Ecto neural progenitor cell (in vitro differentiated cells): ENCODE data around the gene UNC5C.
"Not testable (repeated sequence)": the region's sequence is repeated elsewhere in the genome, so short reads cannot be mapped to it uniquely, and the experiment has no call there.

Experiments
- DNase-seq: peaks from one replicate; pipeline ENCODE4 v3.0.0-alpha.2; 2018; ENCODE audit warnings: low spot score

UNC5C gene

DNA sequence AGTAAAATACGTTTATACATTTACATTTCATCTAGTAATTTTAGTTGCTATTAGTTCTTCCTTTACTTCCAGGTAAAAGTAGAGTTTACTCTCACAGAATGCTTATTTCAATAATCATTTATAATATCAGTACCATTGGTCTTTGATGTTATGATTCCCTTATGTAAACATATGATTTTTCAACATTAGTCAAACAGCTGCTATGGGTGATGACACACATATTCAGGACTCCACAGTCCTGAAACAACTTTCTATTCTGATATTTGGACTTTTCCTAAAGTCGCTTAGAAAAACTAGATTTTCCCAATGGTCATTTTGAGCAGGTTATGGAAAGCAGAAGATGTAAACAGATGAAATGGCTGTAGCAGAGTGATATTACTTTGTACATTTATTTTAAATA is 369.8 kb downstream of the UNC5C start:
- DNase-seq: no peak

DNA sequence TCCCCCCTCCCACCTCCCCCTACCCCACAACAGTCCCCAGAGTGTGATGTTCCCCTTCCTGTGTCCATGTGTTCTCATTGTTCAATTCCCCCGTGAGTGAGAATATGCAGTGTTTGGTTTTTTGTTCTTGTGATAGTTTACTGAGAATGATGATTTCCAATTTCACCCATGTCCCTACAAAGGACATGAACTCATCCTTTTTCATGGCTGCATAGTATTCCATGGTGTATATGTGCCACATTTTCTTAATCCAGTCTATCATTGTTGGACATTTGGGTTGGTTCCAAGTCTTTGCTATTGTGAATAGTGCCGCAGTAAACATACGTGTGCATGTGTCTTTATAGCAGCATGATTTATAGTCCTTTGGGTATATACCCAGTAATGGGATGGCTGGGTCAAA is 377.4 kb downstream of the UNC5C start:
- DNase-seq: not testable (repeated sequence)

- DNase-seq: no peak
Observed at GRCh38 chr4:95170176-95170575, 378.6 kb downstream of the UNC5C start.

- no peak for DNase-seq
Observed at GRCh38 chr4:95167805-95168204, 381.0 kb downstream of the UNC5C start.

GRCh38 chr4:95165926-95166524 is 382.7 kb downstream of the UNC5C start:
- no peak for DNase-seq

DNA sequence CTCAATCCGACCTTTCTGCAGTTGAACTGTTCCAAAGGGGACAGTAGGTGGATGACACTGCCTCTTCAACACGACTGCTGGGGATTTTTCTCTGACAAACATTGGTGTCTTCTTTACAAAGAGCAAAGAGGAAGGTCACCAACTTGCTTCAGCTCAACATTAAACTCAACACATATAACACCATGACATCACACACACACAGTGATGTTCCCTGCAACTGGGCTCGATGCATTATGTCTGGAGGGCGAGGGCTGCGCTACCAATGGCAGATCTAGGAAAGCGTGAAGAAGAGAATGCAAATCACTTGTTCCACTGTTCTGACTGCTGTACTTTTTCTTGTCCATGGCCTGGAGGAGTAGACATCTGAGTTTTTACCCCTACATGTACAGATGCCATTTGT is 385.9 kb downstream of the UNC5C start:
- DNase-seq: no peak

- no peak for DNase-seq
Observed at GRCh38 chr4:95161781-95162469, 386.8 kb downstream of the UNC5C start.

GRCh38 chr4:95159384-95159783 is 389.4 kb downstream of the UNC5C start:
- DNase-seq: no peak

DNA sequence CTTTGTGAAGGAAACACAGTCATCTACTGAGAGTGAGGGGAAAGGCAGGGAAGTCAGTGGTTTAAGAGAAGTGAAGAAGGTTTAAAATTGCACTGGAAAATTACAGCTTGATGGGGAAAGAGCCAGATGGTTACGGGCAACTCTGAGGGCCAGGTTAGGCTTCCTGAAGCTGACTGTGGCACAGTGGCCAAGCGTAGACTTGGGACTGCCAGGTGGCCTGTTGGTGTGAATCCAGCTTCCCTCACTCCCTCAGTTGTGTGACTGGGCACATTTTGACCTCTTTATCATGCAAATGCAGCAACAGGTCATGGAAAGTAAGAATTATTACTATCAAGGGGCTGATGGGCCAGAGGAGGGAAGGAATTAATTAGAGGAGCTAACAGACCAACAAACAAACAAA is 390.1 kb downstream of the UNC5C start:
- no peak for DNase-seq

GRCh38 chr4:95158045-95158444 is 390.7 kb downstream of the UNC5C start:
- no peak for DNase-seq

DNA sequence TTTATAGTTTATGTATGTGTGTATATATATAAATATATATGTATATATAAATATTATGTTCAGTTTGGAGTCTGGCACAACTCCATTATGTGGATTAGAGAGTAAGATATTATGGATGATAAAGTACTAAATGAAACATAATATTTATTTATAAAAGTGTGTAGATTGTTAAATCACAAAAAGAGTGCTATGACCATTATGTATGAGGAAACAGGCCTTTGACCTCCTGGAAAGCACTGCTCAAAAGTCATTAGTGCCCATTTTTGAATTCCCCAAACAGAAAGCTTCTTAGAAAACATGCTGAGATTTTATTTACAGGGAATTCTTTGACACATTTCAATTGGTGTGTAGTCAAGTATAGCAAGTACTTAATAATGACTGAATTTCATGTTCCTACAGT is 391.2 kb downstream of the UNC5C start:
- DNase-seq: no peak

GRCh38 chr4:95156452-95156765 is 392.4 kb downstream of the UNC5C start:
- no peak for DNase-seq

DNA sequence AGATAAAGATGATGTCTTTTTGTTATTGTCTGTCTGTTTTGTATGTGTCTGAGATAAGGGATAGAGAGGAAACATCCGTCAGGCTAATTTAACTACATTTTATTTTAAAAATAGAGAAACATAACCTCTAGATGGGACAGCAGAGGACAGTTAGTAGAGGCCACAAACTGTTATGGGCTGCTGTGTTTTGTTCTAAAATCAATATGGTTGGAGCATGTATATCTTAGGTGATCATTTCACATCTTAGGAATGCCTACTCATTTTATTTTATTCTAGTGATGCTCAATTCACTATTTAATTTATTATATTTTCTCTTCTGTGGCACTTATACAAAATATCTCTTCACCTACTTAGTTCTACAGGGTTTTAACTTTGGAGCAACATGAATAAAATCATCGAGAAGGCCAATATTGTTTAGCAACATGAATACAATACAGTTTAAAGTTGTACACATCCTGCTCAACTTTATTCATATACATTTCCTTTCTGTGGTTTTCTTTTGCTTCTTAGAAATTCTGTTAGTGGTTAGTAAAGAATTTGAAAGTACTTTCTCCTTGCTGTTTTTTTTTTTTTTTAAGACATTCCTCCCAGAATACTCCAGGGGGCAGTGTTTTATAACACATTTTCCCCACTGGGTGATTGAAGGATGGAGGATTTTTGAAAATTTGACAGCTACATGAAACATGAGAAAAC is 392.9 kb downstream of the UNC5C start:
- no peak for DNase-seq

- no peak for DNase-seq
Observed at GRCh38 chr4:95153182-95153581, 395.6 kb downstream of the UNC5C start.

DNA sequence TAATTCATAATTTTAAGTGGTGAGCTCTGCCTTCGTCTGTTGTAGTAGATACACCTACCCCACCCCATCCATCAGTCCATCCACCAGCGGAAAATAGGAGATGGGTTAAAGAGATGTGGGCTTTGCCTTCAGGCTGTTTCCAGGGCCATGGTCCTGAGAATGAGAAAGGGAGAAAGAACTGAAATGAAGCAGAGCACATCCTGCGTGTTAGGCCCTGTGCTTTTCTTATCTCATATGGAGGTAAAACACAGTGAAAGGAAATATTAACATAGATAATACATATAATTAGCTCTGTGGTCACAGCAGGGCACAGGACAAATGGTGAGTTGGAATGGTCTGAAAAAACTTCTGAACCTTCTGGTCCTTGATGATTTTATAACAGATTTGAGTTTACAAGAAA is 397.5 kb downstream of the UNC5C start:
- DNase-seq: no peak

GRCh38 chr4:95142932-95143331 is 405.8 kb downstream of the UNC5C start:
- DNase-seq: no peak

- DNase-seq: no peak
Observed at GRCh38 chr4:95141361-95141760, 407.4 kb downstream of the UNC5C start.

DNA sequence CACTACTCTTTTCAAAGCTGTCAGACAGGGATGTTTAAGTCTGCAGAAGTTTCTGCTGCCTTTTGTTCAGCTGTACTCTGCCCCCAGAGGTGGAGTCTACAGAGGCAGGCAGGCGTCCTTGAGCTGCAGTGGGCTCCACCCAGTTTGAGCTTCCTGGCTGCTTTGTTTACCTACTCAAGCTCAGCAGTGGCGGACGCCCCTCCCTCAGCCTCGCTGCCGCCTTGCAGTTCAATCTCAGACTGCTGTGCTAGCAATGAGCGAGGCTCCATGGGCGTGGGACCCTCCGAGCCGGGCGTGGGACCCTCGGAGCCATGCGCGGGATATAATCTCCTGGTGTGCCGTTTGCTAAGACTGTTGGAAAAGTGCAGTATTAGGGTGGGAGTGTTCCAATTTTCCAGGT is 409.3 kb downstream of the UNC5C start:
- not testable (repeated sequence) for DNase-seq

- not testable (repeated sequence) for DNase-seq
Observed at GRCh38 chr4:95134016-95134415, 414.8 kb downstream of the UNC5C start.

DNA sequence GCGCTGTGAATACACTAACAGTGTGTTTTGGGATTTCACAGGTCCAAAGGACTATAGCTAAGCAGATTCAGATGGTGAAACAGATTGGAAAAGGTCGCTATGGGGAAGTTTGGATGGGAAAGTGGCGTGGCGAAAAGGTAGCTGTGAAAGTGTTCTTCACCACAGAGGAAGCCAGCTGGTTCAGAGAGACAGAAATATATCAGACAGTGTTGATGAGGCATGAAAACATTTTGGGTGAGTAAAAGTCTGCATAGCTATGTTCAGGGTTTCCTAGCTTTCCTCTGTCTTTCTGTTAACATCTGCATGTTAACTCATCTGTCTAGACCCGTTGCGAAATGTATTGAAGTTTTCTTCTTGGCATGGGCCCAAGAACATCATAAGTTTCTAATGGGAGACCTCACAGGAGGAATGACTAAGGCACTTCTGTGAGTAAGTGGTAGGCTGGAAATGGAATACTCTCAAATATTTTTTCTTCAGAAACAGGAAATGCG is 418.9 kb downstream of the UNC5C start:
- DNase-seq: no peak

DNA sequence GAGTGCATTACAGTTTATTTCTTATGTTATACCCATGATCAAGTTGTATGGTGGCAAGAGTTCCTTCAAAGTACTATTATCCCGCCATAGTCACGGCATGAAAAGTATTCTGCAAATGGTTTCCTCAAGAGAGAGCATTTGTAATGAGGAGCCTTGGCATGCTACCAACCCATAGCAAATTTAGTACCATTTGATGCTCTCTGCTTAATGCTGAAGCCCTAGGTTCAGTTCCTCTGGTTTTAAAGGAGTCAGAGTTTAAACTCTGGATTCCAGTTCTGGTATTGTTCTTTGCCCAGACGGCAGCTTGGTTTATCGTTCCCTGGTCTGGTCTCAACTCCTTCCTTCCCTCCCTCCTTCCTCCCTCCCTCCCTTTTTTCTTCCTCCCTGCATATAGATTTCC is 419.7 kb downstream of the UNC5C start:
- no peak for DNase-seq

DNA sequence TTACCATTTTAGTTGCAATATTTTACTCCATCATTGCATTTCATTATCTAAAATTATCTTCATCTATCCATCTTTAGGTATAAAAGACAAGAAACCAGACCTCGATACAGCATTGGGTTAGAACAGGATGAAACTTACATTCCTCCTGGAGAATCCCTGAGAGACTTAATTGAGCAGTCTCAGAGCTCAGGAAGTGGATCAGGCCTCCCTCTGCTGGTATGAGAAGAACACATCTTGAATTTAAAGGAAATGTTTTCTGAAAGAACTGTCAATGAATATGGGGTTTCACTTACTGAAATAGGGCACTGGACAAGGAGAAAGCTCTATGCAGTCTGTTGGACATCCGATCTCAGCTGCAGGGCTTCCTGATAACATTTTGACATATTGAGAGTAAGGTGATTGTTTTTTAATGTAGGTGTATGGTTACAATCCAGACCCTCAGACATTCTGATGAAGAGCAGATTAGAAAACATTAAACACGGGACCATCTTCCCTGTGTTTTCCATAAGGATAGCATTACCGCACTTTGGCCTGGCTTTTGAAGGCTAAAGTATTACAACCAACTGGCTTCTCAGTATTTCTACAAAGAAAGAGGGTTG is 423.8 kb downstream of the UNC5C start:
- no peak for DNase-seq

DNA sequence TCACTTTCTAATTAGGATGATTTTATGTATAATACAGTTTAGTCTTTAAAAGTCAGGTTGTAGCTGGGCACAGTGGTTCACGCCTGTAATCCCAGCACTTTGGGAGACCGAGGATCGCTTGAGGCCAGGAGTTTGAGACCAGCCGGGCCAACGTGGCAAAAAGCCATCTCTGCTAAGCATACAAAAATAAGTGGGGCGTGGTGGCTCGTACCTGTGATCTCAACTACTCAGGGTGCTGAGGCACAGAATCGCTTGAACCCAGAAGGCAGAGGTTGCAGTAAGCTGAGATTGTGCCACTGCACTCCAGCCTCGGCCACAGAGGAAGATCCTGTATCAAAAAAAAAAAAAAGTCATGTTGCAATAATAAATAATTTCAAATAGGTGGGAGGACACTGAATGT is 426.8 kb downstream of the UNC5C start:
- DNase-seq: no peak
